Panc1 (cell line): ENCODE results near the gene POU4F1.

ENCODE experiments used
- CTCF ChIP-seq: fragments of 450-650 bp; IDR thresholded peaks from 2 replicates; pipeline ENCODE4 v1.5.1; 2017; ENCODE audit warnings: mild to moderate bottlenecking
- POLR2AphosphoS5 ChIP-seq: IDR thresholded peaks from 2 replicates; pipeline ENCODE4 v1.6.1; 2012; ENCODE audit warnings: mild to moderate bottlenecking, low read depth, low read length, moderate library complexity
- SIN3A ChIP-seq: IDR thresholded peaks from 2 replicates; pipeline ENCODE4 v1.6.1; 2012; ENCODE audit warnings: low read depth, mild to moderate bottlenecking, low read length, moderate library complexity, borderline replicate concordance; ENCODE audit not compliant: insufficient read depth
- TF ChIP-seq, protein P1 (sequence below), 2 experiments: IDR thresholded peaks; 2 replicates each; pipeline ENCODE4 v1.6.1; 2011 to 2012; ENCODE audit warnings: low read depth in 2 of 2, control low read depth in 1 of 2, low read length in 1 of 2, mild to moderate bottlenecking in 1 of 2, moderate library complexity in 1 of 2; ENCODE audit not compliant: insufficient read depth in 1 of 2

DNA sequence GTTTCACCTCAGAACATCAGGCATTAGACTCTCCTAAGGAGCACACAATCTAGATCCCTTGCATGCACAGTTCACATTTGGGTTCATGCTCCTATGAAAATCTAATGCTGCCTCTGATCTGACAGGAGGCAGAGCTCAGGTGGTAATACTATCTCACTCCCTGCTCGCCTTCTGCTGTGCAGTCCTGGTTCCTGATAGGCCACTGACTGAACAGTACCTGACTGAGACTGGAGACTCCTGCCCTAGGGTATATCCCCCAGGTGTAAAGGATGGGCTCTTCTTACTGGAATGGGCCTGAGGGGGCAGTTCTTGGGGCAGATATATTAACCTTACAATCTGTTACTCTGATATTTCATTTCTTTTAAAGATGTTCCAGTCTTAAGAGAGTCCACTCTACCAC is 49.3 kb upstream of the POU4F1 start:
- no peak for TF ChIP-seq CTCF
- TF ChIP-seq POLR2AphosphoS5: no peak
- no peak for TF ChIP-seq SIN3A
- TF ChIP-seq, protein P1, sequence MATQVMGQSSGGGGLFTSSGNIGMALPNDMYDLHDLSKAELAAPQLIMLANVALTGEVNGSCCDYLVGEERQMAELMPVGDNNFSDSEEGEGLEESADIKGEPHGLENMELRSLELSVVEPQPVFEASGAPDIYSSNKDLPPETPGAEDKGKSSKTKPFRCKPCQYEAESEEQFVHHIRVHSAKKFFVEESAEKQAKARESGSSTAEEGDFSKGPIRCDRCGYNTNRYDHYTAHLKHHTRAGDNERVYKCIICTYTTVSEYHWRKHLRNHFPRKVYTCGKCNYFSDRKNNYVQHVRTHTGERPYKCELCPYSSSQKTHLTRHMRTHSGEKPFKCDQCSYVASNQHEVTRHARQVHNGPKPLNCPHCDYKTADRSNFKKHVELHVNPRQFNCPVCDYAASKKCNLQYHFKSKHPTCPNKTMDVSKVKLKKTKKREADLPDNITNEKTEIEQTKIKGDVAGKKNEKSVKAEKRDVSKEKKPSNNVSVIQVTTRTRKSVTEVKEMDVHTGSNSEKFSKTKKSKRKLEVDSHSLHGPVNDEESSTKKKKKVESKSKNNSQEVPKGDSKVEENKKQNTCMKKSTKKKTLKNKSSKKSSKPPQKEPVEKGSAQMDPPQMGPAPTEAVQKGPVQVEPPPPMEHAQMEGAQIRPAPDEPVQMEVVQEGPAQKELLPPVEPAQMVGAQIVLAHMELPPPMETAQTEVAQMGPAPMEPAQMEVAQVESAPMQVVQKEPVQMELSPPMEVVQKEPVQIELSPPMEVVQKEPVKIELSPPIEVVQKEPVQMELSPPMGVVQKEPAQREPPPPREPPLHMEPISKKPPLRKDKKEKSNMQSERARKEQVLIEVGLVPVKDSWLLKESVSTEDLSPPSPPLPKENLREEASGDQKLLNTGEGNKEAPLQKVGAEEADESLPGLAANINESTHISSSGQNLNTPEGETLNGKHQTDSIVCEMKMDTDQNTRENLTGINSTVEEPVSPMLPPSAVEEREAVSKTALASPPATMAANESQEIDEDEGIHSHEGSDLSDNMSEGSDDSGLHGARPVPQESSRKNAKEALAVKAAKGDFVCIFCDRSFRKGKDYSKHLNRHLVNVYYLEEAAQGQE (IDR thresholded peaks at IDR 0.05; ENCODE audit: insufficient read depth in 1 of 2, low read depth in 2 of 2, low read length in 1 of 2): no peak
